EL (cell line): ENCODE measurements around the gene TMC8.

Experiments
- DNase-seq: peaks from one replicate; pipeline ENCODE4 v3.0.0-alpha.2; 2016

The TMC8 gene

DNA sequence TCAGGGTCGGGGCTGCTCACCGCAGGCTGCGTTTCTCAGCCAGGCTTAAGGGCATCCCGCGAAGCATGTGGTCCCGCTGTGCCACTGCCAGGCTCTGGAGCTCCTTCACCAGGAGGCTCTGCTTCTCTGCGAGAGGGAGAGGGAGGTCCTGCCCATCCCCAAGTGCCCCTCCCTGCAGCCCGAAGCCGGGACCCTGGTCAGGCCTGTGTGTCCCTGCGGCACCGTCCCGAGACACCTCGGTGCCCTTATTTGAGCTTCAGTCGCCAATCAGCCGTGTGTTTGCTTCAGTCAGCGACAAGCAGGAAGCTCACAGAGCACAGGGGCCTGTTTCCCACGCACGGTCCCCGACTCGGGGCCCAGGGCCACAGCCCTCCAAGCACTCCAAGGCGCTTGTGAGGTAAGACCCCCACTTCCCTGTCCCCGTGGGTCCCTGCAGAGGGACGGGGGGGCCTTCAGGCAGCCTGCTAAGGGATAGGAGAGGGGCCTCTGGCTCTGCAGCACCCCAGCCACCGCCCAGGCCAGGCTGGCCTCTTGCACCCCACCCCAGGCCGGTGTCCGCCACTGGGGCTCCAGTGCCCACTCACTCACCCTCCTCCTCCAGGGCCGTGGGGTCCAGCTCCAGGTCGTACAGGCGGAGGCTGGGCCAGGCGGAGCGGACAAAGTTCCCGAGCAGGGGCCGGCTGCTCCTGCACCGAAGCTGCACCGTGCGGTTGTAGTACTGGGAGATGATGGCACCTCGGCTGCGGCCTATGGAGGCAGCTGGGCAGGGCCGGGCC lies 5.2 kb upstream of the TMC8 start:
- no peak for DNase-seq

- DNase-seq: no peak
These were observed 4.3 kb upstream of the TMC8 start for GRCh38 chr17:78125976-78126894.

- DNase-seq: no peak
These were observed 3.7 kb upstream of the TMC8 start for GRCh38 chr17:78126895-78127238.

DNA sequence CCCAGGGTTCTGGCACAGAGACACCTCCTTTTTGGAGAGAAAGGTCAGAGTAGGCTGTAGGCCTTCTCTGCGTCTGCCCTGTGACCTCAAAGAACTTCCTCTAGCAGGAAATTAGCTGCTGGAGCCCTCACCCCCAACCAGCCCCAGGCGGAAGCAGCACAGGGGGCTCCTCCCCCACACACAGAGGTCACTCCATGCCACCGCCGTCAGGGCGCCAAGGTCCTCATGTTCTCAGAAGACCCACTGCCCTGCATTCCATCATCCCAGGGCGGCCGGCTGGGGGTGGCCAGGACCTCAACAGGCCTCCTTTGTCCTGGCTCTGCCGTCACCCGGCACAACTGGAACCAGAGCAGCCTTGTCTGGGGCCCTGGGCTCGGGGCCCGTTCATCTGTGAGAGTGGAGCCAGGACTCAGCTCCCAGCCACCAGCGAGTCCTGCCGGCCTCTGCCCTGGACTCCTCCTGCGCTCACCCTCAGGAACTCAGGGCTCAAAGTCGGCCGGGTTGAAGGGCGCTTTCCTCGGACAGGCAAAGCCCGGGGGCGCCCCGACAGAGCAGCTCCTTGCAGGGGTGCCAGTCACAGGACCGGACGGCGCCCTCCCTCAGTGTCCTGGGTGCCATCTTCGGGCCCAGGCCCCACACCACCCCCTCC lies 3.2 kb upstream of the TMC8 start:
- no peak for DNase-seq

DNA sequence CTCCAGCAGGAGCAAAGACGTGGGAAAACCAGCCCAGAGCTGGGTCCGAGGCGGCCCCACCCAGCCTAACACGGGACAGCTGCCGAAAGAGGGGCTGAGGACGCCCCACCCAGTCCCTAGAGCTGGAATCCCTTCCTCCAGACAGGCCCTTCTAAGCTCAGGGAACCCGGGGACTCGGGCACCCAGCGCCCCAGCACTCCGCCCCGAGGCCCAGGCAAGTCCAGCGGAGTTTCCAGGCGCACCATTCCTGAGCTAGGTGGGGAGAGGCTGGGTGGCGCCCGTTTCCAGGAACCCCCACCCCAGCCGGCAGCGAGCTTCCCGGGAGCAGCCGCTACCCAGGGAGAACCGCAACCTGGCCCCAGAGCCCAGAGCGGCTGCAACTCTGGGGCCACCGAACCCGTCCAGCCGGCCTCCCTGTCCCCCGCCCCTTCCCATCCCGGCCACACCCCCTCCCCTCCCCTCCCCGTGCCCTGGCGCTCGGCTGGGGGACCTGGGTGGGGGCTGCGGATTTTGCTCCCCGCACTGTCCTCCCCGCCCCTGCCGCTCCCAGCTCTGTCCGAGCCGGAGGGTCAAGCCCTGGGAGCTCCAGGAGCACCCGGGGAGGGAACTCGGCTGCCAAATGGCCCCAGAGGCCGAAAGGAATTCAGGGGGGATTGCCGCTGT lies 2.6 kb upstream of the TMC8 start:
- no peak for DNase-seq

DNA sequence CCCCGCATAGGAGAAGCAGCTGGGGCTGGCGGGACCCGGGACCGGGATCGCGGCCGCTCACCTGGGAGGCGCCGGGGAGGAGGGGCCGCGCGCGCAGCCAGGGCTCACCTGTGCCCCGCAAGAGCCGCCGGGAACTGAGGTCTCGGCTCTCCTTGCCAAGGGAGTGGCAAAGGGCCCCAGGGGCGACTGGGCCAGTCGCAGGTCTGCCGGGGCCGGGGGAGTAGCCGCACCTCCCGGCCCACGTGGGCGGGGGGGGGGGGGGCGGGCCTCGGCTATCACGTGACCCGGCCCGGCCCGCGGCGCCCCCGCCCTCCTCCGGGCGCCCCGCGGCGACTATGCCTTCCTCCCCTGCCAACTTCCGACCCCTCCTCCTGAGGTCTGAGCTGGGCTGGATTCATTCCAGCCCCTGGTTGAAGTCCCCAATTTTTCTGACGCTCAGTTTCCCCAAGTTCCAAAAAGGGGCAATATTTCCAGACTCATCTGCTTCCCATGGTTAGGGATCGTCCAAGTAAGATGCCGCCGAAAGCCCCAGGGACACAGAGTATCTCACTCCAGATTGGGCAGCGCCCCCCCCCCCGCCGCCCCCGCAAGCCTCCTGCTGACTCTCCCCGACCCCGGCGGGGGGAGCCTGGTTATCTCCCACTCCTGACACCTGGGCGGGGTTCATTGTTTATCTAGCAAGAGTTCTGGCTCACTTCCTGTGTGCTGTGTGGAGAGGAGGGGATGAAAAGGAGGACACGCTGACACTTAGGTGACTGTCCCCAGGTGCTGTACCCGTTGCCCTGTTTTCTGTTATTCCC lies 1.8 kb upstream of the TMC8 start, which contains the start of gene TMC6:
Gene TMC6, minus strand, starts transcription at position 205 of the 800 bp plus-strand sequence. CDS start 1,923 bp downstream, outside the sequence.
- DNase-seq: peak; percentile 30

DNA sequence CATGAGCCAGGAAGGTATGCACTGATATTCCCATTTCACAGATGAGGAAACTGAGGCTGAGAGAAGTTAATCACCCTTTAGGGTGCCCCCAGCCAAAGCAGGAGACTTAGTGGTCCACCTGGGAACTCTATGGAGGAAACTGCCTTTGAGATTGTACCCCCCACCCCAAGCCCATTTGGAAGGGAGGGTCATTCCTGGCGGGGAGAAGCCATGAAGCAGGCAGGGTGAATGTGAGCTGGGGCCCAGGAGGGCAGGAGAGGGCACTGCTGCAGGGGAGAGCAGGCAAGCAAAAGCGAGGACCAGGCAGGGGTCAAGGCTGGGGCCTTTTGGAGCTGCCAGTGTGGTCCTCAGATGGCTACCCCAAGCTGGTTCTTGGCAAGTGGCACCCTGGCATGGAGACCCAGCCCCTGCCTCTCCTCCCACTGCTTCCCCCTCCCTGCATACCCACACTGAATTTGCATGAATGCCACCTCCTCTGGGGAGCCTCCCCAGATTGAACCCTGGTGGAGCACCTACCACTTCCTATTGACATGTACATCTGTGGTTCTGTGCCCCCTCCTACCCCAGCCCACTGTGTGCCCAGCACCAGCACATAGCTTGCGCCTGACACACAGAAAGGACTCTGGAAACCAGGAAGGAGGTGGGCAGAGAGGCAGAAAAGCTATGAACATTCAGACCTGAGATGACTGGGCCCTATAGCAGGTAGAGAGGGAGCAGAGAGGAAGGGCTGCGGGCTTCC lies 1.1 kb upstream of the TMC8 start:
- no peak for DNase-seq

DNA sequence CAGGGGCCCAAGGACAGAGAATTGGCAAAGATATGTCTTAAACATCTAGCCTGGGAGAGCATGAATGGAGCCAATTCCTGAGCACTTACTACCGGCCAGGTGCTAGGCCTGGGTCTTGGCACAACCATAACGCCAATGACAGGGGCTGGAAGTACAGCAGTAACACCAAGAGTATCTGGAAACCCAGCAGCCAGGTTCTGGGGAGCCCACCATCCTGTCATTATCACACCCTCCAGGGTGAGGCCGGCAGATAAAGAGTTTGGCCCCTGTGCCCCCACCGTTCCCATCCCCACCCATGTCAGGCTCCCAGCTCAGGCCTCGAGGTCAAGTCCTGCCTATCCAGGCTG lies 508 bp upstream of the TMC8 start:
- DNase-seq: no peak

DNA sequence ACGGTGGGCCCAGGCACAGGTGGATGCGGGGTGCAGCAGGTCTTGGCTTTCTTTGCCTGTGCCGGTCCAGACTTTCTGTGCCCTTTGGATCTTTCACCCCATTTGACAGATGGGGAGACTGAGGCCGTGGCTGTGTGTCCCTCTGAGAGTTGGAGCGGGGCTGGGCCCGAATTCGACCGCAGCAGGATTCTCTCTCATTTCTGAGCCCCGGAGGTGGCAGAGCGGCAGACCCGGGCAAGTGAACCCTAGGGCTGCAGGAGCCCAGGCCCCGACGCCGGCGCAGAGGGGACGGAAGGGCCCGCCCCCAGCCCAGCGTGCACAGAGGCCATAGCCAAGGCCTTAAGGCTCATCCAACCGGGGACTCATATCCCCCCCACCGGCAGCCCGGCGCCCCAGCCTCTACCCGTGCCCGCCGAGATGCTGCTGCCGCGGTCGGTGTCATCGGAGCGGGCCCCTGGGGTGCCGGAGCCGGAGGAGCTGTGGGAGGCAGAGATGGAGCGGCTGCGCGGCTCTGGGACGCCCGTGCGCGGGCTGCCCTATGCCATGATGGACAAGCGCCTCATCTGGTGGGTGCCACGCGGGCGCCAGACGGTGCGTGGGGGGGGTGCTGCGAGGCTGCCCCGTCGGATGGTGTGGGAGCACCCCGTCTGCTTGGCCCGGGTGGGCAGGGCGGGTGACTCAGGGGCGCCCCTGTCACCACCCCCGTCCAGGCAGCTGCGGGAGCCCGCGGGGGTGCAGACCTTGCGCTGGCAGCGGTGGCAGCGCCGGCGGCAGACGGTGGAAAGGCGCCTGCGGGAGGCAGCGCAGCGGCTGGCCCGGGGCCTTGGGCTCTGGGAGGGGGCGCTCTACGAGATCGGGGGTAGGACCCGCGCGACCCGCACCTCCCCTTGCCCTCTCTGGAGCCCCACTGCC lies 857 bp downstream of the TMC8 start:
- DNase-seq: no peak

DNA sequence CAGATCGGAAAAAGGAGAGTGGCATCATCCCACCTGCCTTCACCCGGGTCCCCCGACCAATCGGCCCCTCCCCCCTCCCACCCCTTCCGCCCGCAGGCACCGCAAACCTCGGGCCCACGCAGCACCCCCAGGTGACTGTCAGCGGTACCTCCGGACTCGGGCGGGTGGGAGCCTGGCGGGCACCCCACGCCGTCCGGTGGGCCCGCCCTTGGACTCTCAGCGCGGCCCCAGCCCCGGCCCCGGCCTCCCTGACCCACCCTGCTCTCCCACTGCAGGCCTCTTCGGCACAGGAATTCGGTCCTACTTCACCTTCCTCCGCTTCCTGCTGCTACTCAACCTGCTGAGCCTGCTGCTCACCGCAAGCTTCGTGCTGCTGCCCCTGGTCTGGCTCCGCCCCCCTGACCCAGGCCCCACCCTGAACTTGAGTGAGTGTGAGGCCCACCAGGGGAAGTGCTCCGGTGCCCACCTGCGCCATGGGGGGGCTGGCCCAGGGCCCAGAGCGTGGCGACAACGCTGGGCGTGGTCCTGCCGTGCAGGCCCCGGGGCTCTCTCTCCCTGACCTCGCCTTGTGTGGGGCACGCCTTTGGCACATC lies 1.6 kb downstream of the TMC8 start:
- DNase-seq: no peak

- no peak for DNase-seq
These were observed 2.2 kb downstream of the TMC8 start for GRCh38 chr17:78132767-78133178.

GRCh38 chr17:78133179-78133951 lies 2.8 kb downstream of the TMC8 start:
- no peak for DNase-seq

- no peak for DNase-seq
These were observed 3.7 kb downstream of the TMC8 start for GRCh38 chr17:78133971-78134898.

GRCh38 chr17:78134899-78135385 lies 4.4 kb downstream of the TMC8 start:
- DNase-seq: no peak

DNA sequence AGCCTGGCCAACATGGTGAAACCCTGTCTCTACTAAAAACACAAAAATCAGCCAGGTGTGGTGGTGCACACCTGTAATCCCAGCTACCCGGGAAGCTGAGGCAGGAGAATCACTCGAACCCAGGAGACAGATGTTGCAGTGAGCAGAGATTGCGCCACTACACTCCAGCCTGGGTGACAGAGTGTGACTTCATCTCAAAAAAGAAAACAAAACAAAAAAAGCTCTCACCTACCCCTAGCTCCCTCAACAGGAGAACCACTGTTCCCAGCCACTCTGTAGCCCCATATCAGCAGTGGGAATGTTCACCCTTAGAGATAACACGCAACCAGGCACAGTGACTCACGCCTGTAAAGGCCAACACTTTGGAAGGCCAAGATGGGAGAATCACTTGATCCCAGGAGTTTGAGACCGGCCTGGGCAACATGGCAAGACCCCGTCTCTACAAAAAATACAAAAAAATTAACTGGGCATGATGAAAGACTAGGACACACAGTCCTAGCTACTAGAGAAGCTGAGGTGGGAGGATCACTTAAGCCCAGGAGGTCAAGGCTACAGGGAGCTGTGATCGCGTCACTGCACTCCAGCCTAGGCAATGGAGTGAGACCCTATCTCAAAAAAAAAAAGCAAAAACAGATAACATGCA lies 5.4 kb downstream of the TMC8 start:
- DNase-seq: no peak

DNA sequence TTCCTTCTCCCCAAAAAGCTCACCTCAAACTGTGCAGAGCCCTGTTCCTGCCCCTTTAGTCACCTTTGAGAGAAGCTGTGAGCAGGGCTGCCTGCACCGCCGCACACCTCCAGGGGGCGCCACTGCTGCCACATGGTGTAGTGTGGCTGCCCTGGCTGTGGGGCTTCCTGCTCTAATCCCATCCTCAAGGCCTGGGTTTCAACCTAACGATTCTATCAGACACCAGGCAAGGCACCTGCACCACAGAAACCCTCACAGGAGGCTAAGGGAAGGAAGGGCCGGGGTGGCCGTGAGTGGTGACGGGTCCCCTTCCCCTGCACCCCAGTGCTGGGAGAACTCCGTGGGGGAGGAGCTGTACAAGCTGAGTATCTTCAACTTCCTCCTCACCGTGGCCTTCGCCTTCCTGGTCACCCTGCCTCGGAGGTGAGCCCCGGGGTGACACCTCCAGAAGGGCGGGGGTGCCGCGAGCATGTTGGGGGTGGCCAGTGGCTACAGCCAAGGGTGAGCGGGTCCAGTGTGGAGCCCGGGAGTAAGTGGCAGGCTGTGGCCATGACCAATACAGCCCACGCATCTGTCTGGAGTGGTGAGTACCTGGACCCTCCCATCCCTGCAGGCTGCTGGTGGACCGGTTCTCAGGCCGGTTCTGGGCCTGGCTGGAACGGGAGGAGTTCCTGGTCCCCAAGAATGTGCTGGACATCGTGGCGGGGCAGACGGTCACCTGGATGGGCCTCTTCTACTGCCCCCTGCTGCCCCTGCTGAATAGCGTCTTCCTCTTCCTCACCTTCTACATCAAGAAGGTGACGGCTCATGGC lies 7.0 kb downstream of the TMC8 start:
- DNase-seq: no peak
